Renal cortex interstitium (tissue), 11 donors: ENCODE results near the gene SIVA1. TPM values are rescaled to one million over a fixed set of nuclear protein-coding genes. Genes with fewer than 3 reads are reported as not detected.

Source experiments
- DNase-seq, 11 donors: peaks; one replicate each; pipeline ENCODE4 v3.0.0-alpha.2; 2013; ENCODE audit warnings: low read depth in 9 of 11, low spot score in 4 of 11; ENCODE audit errors: extremely low read depth in 1 of 11
- polyA plus RNA-seq, 3 donors: library from polyadenylated mRNA; unstranded; fragments of 120-200 nt; gene quantifications; one replicate each; pipeline ENCODE4 v1.2.1, GENCODE V29; 2013; ENCODE audit not compliant: insufficient read length in 3 of 3

The SIVA1 gene
- polyA plus RNA-seq, 3 donors = 41.7 to 89.7 (median 73.7) TPM

DNA sequence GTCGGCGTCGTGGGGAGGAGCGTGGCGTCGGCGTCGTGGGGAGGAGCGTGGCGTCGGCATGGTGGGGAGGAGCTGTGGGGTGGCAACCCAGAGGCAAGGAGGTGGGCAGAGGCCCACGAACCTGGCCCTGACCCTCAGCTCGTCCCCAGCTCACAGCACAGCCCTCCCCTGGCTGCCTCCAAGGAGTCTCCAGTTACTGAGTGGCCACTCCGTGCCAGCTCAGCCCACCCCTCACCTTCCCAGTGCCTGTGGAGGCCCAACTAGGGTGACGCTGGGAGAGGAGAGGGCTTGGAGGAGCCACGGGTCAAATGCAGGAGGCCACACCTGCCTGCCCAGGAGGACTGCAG, 23.1 kb upstream of the SIVA1 start:
- DNase-seq = no peak

DNA sequence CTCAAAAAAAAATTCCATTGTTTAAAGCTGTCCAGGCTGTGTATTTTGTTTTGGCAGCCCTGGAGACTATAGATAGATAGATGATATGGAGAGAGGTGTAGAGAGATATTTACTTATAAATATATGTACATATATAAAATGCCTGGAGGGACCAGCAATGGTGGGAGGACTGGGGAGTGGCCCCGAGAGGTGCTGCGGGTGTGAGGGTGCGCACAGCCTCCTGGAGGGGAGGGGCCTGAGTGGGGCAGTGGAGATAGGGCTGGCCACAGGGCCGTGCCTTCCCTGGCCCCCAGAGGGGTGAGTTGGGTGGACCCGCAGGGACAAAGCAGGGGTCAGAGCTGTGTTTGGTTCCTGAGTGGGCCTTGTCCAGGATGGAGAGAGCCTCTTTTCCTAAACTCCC, 22.5 kb upstream of the SIVA1 start:
- no peak for DNase-seq

DNA sequence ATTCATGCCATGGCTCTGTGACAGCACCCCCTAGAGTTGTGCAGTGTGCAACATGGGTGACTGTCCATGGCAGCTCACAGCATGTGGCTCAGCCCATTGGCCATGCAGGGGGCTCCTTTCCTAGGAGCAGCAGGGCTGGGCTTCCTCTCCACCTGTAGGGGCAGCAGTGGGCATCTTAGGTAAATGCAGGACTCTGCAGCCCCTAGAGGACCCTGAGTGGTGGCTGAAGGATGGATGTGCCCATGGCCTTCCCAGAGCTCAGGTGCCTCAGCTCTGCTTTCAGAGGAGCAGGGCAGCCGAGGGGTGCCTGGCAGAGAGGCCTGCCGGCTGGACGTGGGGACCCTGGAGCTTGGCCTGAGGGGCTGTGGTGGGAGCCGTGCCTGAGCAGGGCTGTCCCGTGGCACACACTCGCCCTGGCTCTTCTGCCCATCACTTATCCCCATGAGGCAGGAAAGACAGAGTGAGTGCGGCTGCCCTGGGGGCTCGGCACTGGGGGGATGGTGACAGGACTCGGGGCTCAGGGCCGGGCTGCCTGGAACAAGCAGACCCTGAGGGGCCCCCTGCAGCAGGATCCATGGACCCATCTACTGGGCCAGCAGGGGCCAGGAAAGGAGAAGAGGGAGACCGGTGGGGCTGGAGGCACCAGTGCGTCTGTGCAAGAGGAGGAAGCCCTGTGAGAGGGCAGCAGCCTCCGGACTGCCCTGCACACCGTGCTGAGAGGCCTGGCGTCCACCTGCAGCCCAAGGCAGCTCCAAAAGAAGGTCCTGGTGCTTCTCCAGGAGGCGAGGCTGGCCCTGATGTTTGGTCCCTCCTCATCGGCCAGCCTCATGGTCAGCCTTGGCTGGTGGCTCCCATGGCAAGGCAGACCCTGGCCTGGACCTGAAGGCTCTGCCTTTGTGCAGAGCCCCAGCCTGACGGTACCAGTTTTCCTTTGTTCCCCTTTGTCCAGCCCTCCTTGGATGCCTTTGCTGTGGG, 21.3 kb upstream of the SIVA1 start:
- no peak for DNase-seq

DNA sequence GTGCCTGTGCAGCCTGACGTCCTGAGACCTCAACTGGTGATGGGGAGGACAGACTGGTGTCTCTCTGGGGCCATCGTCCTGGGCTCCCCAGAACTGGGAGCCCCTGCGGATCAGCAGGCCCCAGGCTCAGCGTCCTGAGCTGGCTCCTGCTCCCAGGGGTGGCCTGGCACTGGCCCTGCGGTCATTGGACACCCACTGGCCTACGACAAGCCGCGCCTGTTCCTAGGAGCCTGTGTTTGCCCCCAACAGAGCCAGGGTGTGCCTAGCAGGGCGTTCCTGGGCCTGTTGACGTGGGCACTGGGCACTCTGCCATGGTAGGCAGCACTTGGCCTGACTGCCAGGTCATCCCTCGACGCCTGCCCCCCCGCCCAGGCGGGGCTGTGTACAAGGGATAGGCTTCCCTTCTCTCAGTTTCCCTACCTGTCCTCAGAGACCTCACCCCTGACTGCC, 20.6 kb upstream of the SIVA1 start:
- DNase-seq = no peak

DNA sequence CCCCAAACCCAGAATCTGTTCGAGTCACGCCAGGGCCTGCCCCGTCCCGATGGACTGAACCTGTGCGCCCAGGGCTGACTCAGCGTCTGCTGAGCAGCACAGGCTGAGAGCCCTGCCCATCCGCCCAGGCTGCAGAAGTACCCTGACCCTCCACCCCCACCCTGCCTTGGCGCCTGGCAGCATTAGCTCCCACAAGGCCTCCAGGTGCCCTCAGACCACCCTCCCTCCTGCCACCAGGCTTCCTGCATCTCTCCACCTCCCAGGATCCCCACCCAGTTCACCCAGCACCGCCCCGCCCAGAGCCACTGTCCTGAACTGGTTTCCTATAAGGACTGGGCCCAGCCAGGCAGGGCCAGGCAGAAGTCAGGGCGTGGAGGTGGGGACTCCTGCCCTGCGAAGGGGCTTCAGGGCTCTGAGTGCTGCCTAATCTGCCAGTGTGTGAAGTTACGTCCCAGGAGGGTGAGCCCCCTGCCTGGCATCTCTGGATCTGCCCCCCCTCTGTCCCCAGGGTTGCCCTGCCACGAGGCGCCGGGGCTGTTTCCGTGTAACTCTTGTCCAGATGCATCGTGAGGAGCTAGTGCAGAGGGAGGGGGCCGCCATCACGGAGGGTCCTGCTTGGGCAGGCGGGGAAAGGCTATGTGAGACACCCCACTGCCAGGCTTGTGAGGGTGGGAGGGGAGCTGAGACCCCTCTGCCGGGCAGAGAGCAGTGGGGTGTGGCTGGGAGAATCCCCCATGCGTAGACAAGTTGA, 19.8 kb upstream of the SIVA1 start:
- DNase-seq = no peak

DNA sequence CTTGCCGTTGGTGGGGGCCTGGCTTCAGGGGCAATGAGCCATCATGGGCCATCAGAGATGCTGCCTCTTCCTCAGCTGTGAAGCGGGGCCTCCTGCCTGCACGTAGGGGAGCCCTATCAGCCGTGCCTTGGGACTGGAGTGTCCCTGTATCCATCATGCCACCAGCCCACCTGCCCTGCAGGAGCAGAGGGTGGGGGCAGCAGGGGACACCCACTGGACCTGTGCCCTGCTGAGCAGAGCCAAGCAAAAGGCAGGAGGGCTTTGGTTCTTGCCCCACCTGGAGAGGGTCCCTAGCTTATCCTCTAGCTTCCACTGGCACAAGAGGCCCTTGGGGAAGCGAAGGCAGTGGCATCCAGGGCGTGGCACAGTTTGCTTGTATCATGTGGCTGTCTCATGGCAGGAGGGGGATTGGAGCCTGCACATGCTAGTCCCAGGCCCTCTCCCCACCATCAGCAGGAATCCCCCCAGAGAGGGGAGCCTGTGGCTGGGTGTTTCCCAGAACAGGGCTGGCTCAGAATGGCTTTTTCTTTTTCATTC, 18.8 kb upstream of the SIVA1 start:
- no peak for DNase-seq

DNA sequence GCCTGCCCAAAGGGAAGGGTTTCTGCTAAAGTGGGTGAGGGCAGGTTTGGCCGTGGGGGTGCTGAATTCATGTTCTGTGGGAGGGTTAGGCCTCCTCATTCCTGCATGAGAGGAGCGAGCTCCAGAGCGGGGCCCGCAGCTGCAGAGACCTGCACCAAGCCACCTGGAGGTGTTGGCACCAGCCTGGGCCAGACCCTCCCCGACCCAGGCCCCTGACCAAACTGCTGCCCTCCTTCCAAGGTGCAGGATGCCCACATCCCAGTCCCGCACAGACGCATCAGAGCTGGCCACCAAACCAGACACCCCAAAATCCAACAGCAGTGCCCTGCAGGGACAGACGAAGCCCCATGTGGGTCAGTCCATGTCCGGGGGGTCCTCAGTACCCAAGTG, 18.4 kb upstream of the SIVA1 start:
- no peak for DNase-seq

DNA sequence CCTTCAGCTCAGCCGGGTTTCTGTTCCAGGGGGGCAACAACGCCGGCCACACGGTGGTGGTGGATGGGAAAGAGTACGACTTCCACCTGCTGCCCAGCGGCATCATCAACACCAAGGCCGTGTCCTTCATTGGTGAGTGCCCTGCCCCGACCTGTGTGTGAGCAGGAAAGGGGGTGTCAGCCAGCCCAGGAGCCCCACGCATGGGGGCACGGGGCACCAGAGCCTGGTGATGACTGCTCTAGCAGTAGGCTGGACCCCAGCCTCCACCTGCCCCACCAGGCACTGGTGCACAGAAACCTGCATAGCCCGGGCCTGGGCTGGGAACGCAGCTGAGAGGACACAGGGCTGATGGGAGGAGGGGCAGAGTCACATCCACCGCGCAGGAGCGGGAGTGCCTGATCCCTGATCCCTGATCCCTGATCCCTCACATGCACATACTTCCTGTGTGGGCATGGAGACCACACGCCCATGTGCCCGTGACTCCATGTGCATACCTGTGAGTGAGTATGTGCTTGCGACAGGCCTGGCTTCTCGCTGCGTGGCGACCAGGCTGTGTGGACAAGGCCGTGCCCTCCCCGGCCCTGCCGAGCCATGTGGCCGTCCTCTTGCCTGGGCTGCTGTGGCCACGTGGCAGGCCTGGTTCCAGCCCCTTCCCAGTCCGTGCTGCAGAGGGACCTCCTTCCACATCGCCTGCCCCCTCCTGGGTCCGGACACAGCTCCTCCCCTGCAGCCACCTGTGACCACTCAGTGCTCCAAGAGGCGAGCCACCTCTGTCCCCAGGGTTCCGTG, 17.8 kb upstream of the SIVA1 start:
- peak in 1 of 11 donors; percentile 23 for DNase-seq

DNA sequence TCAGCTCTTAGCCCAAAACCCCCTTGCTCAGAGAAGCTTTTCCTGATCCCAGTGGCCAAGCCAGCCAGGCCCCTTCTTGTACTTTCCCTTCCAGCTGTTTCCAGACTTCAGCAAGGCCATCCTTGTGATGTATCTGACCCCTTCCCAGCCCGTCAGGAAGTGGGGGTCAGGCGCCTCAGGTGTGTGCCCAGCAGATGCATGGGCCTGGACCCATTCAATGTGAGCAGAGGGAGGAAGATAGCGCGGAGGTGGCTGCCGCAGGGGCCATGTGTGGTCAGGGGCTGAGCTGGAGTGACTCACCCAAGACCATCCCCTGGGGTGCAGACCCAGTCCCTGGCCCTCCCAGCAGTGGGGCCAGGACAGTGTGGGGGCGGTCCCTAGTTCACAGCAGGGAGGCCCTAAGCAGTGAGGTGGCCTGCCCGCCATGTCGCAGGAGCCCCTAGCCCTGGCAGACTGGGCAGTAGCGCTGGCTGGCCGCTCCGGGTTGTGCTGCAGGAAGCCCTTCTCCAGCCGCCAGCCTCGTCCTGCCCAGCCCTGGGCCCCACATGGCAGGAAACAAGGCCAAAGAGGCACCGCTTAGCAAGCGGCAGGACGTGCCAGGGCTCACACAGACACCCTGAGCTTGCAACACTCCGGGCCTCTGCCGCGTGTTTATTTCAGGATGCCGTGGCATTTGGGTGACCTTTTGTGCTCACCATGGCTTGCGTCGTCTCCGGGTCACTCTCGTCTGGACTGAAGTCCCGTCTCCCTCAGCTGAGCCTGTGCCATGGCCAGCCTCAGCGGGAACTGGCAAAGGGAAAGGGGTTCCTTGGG, 16.9 kb upstream of the SIVA1 start:
- DNase-seq = peak in 1 of 11 donors; percentile 14

DNA sequence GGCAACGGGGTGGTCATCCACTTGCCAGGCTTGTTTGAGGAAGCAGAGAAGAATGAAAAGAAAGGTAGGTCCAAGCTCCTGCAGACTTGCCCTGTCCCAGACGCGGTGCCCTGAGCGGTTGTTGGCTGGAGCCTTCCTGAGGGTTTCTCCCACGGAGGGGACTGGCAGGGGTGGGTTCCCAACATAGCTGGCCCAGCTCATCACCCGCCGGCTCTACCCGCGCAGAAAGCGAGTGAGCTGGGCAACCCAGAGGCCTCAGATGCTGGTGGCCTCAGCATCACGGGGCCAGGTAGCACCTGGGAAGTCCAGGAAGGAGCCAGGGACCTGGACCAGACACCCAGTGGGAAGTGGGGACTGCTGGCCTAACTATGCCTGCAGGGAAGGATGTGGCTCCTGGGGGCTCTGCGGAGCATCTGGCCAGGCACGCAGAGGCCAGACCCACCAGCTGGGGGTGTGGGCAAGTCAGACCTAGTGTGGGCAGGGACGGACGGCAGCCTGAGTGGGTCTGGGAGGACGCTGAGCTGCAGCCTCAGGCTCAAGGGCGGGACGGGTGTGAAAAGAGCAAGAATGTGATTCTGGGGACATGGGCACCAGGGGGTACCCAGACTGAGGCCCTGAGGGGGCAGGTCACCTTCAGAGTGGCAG, 14.4 kb upstream of the SIVA1 start:
- no peak for DNase-seq

DNA sequence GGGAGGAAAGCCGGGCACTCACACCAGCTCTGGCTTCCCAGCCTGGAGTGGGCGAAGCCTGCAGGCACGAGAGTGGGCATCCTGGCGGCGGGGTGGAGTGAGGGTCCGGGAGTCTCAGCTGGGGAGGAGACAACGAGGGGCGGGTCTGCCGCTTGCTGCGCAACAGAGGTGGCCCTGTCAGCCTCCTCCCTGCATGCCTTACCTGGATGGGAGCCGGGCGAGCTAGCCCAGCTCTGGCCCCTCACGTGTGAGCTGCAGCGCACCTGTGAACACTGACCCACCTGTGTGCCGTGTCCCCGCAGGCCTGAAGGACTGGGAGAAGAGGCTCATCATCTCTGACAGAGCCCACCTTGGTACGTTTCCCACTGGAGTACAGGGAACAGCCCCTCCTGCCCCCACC, 13.9 kb upstream of the SIVA1 start:
- DNase-seq = no peak

DNA sequence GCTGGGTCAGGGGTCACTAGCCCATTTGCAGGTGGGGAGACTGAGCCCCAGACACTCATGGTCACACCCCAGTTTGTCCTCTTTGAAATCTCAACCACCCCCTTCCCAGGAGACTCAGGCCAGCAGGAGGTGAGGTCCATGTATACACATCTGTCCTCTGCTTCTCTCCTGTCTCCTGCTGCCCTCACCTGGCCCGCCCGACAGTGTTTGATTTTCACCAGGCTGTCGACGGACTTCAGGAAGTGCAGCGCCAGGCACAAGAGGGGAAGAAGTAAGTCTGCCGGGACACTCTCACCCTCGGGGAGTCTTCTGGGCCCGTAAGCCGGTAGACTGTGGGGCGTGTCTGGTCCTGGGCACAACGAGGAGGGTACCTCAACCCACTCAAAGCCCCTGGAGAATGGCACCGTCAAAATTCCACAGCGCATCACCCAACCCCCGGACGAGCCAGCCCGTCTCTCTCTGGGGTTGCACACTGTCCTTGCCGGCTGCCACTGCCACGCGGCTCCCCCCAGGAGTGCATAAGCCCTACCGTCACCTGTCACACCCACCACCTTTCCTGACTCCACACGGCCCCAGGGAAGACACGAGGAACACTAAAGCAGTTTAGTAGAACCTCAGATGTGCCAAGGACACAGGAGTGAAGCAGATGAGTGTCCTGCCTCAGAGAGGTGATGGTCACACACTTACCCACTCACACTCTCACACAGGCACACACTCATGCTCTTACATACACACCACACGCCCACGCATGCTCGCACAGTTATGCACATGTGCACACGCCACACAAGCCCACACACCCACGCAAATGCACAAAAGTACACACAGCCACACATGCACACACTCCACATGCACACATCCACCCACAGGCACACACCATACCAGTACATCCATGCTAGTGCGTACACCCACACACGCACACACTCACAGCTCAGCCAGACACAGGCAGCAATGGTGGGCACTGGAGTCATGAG, 13.1 kb upstream of the SIVA1 start:
- DNase-seq = no peak

DNA sequence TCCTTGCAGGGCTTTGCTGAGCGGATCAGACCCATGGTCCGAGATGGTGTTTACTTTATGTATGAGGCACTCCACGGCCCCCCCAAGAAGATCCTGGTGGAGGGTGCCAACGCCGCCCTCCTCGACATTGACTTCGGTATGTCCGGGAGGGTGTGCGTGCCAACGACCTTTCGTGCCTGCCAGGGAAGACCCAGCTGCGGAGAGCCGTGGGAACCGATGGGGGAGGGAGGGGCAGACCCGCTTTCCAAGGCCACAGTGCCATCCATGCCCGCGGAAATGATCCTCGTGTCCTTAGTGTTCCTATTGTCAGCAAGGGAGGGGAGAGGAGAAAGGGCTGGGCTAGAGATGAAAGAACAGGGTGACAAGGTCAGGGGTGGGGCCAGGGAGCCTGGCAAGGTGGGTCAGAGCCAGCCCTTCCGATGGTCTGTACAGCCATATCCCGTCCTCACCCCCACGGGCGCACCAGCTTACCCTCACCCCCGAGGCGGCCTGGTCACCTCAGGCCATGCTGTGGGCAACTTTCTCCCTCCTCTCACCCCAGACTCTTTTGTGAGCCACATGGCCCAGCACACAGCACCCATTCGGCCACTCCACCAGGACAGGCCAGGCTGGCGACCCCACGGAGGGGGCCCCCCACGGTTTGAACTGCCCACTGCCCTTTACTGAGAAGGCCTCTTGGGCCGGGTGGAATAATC, 11.7 kb upstream of the SIVA1 start:
- DNase-seq = no peak

DNA sequence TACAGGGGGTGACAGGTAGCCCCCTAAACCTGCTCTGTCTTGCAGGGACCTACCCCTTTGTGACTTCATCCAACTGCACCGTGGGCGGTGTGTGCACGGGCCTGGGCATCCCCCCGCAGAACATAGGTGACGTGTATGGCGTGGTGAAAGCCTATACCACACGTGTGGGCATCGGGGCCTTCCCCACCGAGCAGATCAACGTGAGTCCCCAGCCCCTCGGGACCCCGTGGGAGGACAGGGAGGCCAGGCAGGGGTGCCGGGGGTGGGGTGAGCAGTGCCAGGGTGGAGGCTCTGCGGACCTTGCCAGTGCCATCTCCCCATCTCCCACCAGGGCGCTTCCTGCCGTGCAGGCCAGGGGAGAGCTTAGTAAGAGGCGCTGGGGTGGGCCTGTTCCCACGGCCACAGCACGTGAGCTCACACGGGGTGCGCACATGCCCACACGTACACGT, 11.1 kb upstream of the SIVA1 start:
- no peak for DNase-seq

DNA sequence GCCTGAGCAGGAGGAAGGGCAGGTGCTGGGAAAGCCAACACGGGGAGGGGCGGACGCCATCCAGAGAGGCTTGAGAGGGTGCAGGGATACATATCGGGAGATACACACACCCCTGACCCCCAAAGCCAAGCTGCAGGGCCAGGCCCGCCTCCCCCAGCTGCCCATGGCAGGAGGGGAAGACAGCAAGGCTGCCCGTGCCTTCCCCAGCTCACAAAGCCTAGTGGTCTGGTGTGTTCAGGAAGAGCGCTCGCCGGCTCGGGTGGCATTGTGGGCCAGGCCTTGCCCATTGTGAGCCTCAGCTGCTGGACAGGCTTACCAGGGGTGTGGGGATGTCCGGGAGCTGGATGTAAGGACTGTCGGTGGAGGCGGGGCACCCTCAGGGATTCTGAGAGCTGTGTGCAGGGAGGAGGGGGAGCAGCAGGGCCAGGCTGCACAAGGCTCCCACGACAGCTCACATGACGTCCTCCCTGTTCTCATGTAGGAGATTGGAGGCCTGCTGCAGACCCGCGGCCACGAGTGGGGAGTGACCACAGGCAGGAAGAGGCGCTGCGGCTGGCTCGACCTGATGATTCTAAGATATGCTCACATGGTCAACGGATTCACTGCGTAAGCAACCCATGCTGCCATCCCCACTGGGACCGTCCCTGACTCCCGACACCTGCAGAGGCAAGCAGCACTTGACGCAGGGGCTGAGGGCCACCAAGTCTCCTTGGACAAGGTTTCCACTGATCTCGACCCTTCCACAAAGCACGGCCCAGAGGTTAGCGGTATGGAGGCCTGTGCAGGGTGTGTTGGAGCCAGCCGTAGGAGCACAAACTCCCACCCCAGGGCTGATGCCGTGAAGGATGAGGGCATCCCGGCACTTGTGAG, 10.1 kb upstream of the SIVA1 start:
- DNase-seq = no peak
